GM18505 (cell line): ENCODE measurements around the gene SNED1.
A peak's percentile ranks its signal among the peaks of the same experiment; 100 is the strongest.

Experiments used
- ATAC-seq: cut with Tn5 transposase; IDR thresholded peaks from one replicate; pipeline ENCODE4 v1.9.1; 2021; ENCODE audit not compliant: unreplicated experiment
- POLR2A ChIP-seq: IDR thresholded peaks from 4 replicates; pipeline ENCODE4 v1.6.1; 2011; ENCODE audit warnings: borderline replicate concordance; ENCODE audit not compliant: insufficient read depth, insufficient read length; ENCODE audit errors: extremely low read depth

SNED1 gene

GRCh38 chr2:241114836-241115235, 116.4 kb downstream of the SNED1 start:
- no peak for TF ChIP-seq POLR2A
- no peak for ATAC-seq

- TF ChIP-seq POLR2A: no peak
- ATAC-seq: no peak
Measured at GRCh38 chr2:241115361-241115760, 116.9 kb downstream of the SNED1 start.

- ATAC-seq: no peak
- no peak for TF ChIP-seq POLR2A
Measured at GRCh38 chr2:241116606-241117560, 118.5 kb downstream of the SNED1 start.

GRCh38 chr2:241118737-241119505, 120.5 kb downstream of the SNED1 start:
- no peak for ATAC-seq
- TF ChIP-seq POLR2A: no peak

- TF ChIP-seq POLR2A: no peak
- ATAC-seq: no peak
Measured at GRCh38 chr2:241120440-241120839, 122.0 kb downstream of the SNED1 start.

GRCh38 chr2:241121008-241121407, 122.6 kb downstream of the SNED1 start:
- ATAC-seq: no peak
- TF ChIP-seq POLR2A: no peak

GRCh38 chr2:241122376-241123002, 124.1 kb downstream of the SNED1 start:
- TF ChIP-seq POLR2A: no peak
- no peak for ATAC-seq

- ATAC-seq: no peak
- TF ChIP-seq POLR2A: no peak
Measured at GRCh38 chr2:241123816-241124536, 125.6 kb downstream of the SNED1 start.

GRCh38 chr2:241125626-241126025, 127.2 kb downstream of the SNED1 start:
- no peak for TF ChIP-seq POLR2A
- no peak for ATAC-seq

- no peak for ATAC-seq
- no peak for TF ChIP-seq POLR2A
Measured at GRCh38 chr2:241126201-241126611, 127.8 kb downstream of the SNED1 start.

GRCh38 chr2:241126771-241127202, 128.4 kb downstream of the SNED1 start:
- no peak for TF ChIP-seq POLR2A
- ATAC-seq: no peak

GRCh38 chr2:241128266-241128665, 129.8 kb downstream of the SNED1 start:
- no peak for TF ChIP-seq POLR2A
- no peak for ATAC-seq

- ATAC-seq: no peak
- peak; percentile 32 for TF ChIP-seq POLR2A
Measured at GRCh38 chr2:241129086-241129871, 130.9 kb downstream of the SNED1 start.

GRCh38 chr2:241130316-241130715, 131.9 kb downstream of the SNED1 start:
- no peak for TF ChIP-seq POLR2A
- ATAC-seq: no peak
